SH-SY5Y (cell line): Measurements from ENCODE around the gene KDM4C.

Experiments
- GATA2 ChIP-seq: IDR thresholded peaks from 2 replicates; pipeline ENCODE4 v1.6.1; 2011; ENCODE audit warnings: mild to moderate bottlenecking, low read depth, low read length
- GATA3 ChIP-seq: IDR thresholded peaks from 2 replicates; pipeline ENCODE4 v1.6.1; 2011; ENCODE audit warnings: low read depth, mild to moderate bottlenecking, low read length, moderate library complexity

GRCh38 chr9:7058473-7058872, 300.7 kb downstream of the KDM4C start:
- no peak for TF ChIP-seq GATA2
- TF ChIP-seq GATA3 = no peak
